ENCODE results near the gene MYL12A. TPM values are rescaled to one million over a fixed set of nuclear protein-coding genes. Genes with fewer than 3 reads are reported as not detected.
"Not testable (repeated sequence)": the region's sequence is repeated elsewhere in the genome, so short reads cannot be mapped to it uniquely, and the experiment has no call there.

Gene MYL12A
- 702 and 937 TPM in 2 replicates for total RNA-seq

DNA sequence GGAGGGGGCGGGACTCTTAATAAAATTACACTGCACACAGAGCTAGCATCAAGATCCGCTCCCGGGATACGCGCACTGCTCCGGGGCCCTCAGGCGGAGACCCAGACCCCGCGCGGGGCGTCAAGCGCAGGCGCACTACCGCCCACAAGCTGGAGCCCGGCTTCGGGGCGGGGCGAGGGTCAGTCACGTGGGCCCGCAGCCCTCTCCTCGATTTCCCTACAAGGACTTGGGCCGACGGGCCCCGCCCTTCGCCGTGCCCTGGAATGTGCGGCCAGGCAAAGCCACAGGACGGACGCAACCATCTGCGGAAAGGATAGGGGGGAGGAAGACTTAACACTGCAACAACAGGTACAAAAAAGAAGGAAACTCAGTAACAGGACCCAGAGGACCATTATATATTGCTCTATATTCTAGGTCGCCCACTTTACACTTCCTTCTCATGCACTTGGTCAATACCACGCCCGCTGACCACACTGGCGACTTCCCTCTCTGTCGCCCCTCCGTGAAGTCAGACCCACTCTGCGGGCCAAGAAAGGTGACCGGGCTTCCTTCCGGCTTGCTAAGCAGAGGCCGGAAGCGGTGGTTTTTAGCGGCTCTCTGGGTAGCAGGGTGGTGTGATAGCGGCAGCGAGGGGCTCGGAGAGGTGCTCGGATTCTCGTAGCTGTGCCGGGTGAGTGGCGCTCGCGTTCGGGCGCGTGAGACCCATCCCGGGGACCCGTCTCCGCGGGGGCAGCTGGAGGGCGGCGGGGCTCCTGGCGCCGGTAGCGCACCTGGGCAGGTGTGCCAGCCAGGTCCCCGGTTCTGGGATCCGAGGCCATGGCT is at the start of gene MYL12A:
Gene MYL12A, plus strand, starts transcription at position 562 of the 822 bp plus-strand sequence. CDS start 5,447 bp downstream, outside the sequence.
- Histone ChIP-seq H3K27me3 (ENCODE audit: control insufficient read depth, insufficient read depth, low read length) (no peaks in the 10 kb centered on the region), H3K4me3 (ENCODE audit: low read depth, low read length) (peak within 1 kb of the TSS; percentile 89), H3K36me3 (ENCODE audit: control insufficient read depth, insufficient read depth, low read length) (peaks cover 1% of the 10 kb centered on the region)
- no peak for FAIRE-seq
- TF ChIP-seq, protein P1, sequence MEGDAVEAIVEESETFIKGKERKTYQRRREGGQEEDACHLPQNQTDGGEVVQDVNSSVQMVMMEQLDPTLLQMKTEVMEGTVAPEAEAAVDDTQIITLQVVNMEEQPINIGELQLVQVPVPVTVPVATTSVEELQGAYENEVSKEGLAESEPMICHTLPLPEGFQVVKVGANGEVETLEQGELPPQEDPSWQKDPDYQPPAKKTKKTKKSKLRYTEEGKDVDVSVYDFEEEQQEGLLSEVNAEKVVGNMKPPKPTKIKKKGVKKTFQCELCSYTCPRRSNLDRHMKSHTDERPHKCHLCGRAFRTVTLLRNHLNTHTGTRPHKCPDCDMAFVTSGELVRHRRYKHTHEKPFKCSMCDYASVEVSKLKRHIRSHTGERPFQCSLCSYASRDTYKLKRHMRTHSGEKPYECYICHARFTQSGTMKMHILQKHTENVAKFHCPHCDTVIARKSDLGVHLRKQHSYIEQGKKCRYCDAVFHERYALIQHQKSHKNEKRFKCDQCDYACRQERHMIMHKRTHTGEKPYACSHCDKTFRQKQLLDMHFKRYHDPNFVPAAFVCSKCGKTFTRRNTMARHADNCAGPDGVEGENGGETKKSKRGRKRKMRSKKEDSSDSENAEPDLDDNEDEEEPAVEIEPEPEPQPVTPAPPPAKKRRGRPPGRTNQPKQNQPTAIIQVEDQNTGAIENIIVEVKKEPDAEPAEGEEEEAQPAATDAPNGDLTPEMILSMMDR (IDR thresholded peaks at IDR 0.05; ENCODE audit: insufficient read depth, low read length, severe bottlenecking) = no peak
- peak; percentile 95 for DNase-seq (ENCODE audit: low read depth)

DNA sequence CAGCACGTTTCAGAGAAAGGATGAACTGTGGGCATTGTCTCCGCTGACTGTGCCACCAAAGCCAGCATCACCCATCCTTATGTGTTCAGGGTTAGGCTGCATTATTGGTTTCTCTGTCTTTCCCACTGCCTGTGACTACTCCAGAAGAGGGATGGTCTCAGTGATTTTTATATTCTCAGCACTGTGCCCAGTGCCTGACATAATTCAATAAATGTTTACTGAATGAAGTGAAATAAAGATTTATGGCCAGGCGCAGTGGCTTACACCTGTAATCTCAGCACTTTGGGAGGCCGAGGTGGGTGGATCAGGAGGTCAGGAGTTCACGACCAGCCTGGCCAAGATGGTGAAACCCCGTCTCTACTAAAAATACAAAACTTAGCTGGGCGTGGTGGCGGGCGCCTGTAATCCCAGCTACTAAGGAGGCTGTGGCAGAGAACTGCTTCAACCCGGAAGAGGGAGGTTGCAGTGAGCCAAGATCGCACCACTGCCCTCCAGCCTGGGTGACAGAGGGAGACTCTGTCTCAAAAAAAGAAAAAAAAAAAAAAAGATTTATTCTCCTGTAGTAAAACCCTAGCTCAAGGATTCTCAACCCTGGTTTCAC is 49.2 kb upstream of the MYL12A start:
- H3K4me3 ChIP-seq (ENCODE audit: low read depth, low read length); DNase-seq (ENCODE audit: low read depth); H3K36me3 ChIP-seq (ENCODE audit: control insufficient read depth, insufficient read depth, low read length); FAIRE-seq; H3K27me3 ChIP-seq (ENCODE audit: control insufficient read depth, insufficient read depth, low read length): not testable (repeated sequence)

GRCh38 chr18:3199942-3200645 is 47.5 kb upstream of the MYL12A start:
- Histone ChIP-seq H3K4me3 (ENCODE audit: low read depth, low read length) (no peak overlapping the region), H3K27me3 (ENCODE audit: control insufficient read depth, insufficient read depth, low read length) (no peaks in the 10 kb centered on the region), H3K36me3 (ENCODE audit: control insufficient read depth, insufficient read depth, low read length) (no peaks in the 10 kb centered on the region)
- FAIRE-seq (no peak), DNase-seq (ENCODE audit: low read depth) (no peak)
- TF ChIP-seq, protein P1 (IDR thresholded peaks at IDR 0.05; ENCODE audit: insufficient read depth, low read length, severe bottlenecking) = no peak

- TF ChIP-seq, protein P1 (IDR thresholded peaks at IDR 0.05; ENCODE audit: insufficient read depth, low read length, severe bottlenecking) = no peak
- H3K4me3 ChIP-seq (ENCODE audit: low read depth, low read length) = no peak overlapping the region
- no peaks in the 10 kb centered on the region for H3K27me3 ChIP-seq (ENCODE audit: control insufficient read depth, insufficient read depth, low read length)
- no peaks in the 10 kb centered on the region for H3K36me3 ChIP-seq (ENCODE audit: control insufficient read depth, insufficient read depth, low read length)
- DNase-seq (ENCODE audit: low read depth) = no peak
- FAIRE-seq = no peak
Measured at GRCh38 chr18:3205239-3205638, 42.4 kb upstream of the MYL12A start.

GRCh38 chr18:3207565-3207964 is 40.0 kb upstream of the MYL12A start:
- Histone ChIP-seq H3K27me3 (ENCODE audit: control insufficient read depth, insufficient read depth, low read length) (peaks cover 2% of the 10 kb centered on the region), H3K4me3 (ENCODE audit: low read depth, low read length) (no peak overlapping the region), H3K36me3 (ENCODE audit: control insufficient read depth, insufficient read depth, low read length) (no peaks in the 10 kb centered on the region)
- DNase-seq (ENCODE audit: low read depth) (peak; percentile 77), FAIRE-seq (peak; percentile 88)
- TF ChIP-seq, protein P1 (IDR thresholded peaks at IDR 0.05; ENCODE audit: insufficient read depth, low read length, severe bottlenecking) = no peak
